AG08395 (cell line): ENCODE data around the gene ADAMTSL1.

Experiments
- DNase-seq: peaks from one replicate; pipeline ENCODE4 v3.0.0; 2012; ENCODE audit warnings: mixed read lengths, low spot score

Gene ADAMTSL1

DNA sequence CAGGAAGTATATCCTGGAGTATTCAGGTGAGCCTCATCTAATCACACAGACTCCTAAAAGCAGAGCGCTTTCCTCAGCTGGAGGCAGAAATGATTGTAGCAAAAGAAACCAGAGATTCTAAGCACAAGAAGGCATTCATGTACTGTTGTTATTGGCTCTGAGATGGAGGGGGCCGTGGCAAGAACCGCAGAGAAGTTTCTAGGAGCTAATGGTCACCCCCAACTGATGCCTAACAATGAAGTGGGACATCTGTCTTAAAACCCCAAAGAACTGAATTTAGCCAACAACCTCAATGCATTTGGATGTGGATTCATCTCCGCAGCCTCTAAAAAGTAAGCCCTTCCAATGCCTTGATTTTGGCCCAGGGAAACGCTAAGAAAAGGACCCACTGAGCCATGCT is 76.3 kb downstream of the ADAMTSL1 start:
- no peak for DNase-seq

DNA sequence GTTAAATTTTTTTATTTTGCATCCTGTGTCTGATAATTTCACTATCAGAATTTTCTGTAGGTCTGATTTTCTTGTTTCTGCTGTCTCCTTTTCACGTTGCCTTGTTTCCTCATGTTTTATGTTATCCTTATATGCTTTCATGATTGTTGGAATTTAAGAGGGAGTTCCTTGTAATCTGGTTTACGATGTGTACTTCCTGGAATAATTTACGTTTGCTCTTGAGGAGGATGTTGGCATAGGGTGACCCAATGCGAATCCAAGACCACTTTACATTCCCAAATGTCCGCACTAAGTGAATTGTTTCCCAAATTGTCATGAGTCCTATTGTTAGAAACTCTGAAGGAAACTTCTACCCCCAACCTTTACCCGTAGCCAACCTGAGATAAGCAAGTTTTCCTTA is 80.3 kb downstream of the ADAMTSL1 start:
- DNase-seq: no peak

DNA sequence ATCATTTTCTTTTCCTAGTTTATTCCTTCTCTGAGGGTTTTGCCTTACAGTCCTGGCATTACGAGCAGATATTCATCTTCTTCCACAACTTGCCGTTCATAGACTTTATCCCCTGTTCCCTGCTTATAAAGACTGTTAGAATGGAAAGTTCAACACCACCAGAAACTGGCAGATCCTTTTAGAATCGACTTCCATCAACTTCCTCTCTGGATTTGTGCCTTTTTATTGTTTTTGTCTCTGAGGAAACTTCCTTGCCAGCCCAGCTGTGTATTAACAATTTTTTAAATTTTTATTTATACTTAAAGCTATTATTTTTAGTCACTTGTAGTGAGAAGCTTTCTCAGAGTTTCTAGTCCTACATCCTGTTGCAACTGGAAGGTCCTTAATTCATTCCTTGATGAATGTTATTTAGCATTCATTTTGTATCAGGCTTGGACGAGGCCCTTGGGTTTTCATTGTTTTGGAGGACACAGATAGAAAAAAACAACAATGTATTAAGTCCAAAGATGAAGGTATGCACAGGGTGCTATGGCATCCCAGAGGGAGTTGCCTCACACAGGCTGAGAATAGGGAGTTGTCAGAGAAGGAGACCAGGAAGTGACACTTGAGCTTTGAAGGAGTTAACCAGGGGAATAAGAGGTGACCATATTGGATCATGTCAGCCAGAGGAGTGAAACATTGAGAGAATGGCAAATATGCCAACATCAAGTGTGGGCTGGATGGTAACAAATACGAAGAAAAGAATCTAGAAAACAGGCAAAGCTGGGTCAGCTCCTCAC is 81.3 kb downstream of the ADAMTSL1 start:
- DNase-seq: no peak

DNA sequence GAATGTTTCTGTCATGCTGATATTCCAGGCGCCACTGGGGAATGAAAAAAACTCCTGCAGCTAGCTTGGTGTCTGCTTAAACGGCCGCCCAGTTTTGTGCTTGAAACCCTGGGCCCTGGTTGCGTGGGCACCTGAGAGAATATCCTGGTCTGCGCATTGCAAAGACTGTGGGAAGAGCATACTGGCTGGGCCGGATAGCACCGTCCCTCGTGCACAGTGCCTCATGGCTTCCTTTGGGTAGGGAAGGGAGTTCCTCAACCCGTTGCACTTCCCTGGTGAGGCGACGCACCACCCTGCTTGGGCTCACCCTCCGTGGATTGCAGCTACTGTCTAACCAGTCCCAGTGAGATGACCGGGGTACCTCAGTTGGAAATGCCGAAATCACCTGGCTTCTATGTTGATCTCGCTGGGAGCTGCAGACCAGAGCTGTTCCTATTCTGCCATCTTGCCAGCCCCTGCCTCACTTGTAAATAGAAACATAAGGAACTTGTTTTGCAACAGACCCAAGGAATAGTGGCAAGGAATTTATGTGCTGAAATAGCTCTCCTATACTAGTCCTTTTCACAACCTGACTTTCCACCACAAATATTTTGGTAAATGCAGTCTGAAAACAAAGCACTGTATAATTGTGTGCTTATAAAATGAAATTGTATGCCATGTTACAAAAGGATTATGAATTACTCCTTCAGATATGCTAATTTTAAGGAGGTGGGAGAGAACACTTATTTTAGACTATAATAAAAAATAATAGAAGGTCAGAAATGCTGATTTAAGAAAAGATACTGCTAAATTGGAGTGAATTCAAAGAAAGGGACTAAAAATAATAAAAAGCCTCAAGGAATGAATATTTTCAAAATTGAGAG is 90.3 kb downstream of the ADAMTSL1 start:
- no peak for DNase-seq

DNA sequence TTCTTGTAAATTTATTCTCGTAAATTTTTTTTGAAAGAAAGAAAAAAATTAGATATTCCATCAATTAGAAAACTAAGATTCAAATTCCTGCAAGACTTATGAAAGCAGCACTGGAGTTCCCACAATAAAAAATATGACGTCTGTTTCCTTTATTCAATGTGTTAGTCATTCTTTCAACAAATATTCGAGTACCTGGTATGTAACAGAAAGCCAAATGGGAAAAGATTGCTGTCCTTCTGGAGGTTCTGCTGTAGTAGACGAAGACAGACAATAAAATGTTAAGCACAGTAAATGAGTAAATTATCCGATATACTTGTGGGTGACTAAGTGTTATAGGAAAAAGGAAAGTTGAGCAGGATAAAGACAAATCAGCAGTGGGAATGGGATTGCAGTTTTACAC is 92.2 kb downstream of the ADAMTSL1 start:
- DNase-seq: peak; percentile 53

DNA sequence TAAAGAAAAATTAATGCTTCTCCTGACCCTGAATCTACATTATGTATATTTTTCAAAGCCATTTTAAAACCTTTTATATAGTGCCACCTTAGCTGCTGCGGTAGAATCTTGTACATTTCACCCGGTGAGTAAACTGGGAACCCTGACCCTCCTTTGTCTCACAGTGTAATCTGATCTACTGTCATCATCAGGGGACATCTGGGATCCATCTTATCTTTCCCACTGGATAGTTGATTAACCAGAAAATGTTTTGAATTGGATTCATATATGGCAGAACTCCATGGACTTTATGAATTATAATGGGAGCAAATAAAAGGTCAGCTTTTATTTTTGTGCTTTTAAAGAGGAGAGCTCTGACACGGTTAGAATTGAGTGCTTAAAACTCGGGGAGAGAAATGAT is 95.0 kb downstream of the ADAMTSL1 start:
- no peak for DNase-seq

DNA sequence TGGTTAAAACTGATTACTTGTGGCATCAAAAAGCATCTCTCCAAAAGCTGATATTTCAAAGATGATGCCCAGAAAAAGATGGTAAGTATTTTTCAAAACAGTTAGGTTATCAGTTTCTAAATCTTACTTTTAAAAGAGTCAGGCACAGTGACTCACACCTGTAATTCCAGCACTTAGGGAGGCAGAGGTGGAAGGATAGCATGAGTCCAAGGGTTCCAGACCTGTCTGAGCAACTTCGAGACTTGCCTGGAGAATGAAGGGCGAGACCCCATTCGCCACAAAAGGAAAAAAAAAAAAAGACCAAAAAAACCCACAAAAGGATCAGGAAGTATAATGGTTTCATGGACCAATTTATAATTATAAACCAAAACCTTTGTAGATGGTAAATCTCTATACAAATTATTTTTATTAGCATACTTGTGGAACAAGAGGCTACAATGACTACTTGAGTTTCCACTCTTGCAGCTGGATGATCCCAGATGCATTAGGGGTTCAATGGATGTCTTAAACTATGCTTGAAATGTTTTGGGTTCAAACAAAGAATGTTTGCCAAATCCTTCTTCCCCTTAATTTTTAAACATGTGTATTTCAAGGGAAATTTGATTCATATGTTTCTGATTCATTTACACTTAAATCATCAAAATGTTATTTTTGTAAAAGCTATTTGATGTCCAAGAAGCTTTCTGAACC is 96.1 kb downstream of the ADAMTSL1 start:
- no peak for DNase-seq

DNA sequence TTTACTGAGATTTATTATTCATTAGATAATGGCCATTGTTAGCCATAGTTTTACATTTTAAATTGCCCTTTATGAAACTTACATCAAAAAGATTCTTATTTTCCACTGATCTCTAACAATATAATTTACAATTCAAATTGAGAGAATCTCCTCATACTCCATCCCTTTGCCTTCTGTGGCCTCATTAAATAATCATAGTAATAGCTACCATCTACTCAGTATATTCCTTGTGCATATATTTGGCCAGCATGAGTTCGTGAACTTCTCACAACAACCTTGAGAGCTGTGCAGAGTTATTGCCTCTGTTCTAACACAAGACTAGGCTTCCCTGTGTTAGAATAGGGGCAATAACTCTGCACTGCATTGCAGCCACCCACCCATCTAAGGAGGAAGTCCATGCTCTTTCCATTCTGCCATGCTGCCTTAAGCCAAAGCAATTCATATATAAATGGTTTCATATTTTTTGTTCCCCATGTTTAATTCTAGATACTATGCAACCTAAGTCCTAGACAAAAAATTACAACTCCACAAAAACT is 99.1 kb downstream of the ADAMTSL1 start:
- DNase-seq: no peak

DNA sequence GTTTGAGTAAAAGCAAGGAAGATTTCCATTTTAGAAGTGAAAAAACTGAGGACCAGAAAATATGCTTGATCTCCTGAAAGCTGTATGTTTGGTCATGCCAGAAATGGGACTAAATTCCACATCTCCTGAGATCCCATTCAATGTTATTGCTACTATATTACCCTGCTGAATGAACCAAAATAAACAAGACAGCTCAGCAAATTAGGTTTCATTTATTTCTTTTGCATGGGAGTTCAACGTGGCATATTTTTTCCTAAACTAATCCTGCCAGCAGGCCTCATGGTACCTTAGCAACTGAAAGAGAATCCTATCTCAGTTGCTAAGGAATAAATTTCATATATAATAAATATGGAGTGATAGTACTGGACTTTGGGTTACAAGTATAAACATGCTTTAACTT is 101.7 kb downstream of the ADAMTSL1 start:
- no peak for DNase-seq

DNA sequence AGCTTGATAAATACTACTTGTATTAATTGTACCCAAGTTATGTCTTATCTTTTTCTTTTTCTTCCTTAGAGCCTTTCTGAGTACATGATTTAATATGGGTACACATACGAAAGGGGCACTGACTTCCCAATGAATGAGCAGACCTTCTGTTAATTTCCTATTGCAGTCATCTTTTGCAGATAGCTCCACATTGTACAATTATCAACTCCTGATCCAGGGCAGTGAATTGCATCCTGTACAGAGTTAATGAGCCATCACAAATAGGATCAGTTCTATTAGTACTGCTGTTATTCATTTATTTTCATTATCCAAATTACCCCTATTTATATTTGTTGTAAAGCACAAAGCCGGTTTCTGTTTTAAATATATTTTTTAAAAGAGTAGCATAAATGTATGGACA is 105.6 kb downstream of the ADAMTSL1 start:
- DNase-seq: no peak

DNA sequence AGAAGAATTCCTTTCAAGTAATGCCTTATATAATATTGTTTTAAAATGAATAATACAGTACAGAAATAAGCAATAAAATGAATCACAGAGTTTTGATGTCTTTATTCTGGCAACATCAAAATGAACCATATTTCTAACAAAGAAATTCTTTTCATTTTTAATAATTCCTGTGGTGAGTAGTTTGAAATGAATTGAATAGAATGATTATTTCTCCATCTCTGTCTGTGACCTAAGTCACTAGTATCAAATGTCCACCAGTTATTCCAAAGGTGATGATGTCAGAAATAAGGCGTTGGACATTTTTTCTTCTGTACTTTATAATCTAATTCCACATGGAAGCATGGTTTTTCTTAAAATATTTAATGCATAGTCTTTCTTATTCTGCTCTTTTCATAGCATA is 106.2 kb downstream of the ADAMTSL1 start:
- no peak for DNase-seq

DNA sequence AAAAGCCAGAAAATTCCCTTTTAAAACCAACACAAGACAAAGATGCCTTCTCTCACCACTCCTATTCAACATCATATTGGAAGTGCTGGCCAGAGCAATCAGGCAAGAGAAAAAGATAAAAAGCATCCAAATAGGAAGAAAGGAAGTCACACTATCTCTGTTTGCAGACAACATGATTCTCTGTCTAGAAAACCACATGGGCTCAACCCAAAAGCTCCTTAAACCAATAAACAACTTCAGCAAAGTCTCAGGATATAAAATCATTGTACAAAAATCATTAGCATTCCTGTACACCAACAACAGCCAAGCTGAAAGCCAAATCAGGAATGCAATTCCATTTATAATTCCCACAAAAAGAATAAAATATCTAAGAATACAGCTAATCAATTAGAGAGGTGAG is 112.0 kb downstream of the ADAMTSL1 start:
- DNase-seq: no peak

DNA sequence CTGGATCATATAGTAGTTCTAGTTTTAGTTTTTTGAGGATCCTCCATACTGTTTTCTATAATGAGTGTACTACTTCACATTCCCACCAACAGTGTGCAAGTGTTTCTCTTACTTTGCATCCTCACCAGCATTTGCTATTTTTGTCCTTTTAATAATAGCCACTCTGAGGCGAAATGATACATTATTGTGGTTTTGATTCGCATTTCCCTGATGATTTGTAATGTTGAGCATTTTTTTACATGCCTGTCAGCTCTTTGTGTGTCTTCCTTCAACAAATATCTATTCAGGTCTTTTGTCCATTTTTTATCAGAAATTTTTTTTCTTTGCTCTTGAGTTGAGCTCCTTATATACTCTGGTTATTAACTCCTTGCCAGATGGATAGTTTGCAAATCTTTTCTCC is 114.0 kb downstream of the ADAMTSL1 start:
- no peak for DNase-seq

DNA sequence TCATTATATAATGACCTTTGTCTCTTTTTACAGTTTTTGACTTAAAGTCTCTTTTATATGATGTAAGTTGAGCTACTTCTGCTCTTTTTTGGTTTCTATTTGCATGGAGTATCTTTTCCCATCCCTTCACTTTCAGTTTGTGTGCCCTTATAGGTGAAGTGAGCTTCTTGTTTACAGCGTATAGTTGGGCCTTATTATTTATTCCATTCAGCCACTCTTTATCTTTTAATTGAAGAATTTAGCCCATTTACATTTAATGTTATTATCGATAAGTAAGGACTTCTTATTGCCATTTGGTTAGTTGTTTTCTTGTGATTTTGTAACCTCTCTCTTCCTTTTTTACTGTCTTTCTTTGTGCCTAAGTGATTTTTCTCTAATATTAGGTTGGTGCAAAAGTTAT is 117.3 kb downstream of the ADAMTSL1 start:
- DNase-seq: no peak

DNA sequence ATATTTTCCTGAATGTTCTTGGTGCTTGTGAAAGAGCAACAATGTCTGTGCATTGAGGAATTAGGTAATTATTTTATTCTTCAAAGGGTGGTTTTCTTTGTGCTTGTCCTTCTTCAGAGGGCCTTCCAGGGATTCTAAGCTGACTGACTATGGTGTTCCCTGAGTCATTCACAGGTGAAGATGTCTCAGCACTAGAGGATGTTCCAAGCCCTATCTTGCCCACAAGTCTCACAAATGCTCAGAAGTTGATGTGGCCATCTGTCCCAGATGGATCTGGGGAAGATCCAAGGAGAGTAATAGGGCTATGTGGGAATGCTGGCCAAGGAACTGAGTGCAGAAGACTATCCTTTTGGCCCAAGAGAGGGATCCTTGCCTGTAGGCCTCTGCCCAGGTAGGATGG is 120.9 kb downstream of the ADAMTSL1 start:
- DNase-seq: no peak

DNA sequence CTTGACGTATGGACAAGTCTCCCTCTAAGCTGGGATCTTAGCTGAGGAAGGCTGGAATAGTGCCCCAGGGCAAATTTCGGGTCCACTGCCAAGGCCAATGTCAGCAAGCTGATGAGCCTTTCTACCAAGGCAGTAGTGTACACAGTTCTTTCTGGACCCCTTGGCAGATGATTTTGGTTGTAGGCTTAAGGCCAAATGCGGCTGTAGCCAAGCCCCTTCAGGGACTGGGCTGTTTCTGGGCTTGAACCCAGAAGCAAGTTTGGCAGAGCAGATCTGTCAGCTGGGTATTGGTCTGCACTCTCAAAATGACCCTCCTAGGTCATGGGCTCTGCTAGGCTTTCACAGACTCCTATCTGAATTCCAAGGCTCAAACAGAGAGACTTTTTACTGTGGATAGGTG is 121.6 kb downstream of the ADAMTSL1 start:
- no peak for DNase-seq

DNA sequence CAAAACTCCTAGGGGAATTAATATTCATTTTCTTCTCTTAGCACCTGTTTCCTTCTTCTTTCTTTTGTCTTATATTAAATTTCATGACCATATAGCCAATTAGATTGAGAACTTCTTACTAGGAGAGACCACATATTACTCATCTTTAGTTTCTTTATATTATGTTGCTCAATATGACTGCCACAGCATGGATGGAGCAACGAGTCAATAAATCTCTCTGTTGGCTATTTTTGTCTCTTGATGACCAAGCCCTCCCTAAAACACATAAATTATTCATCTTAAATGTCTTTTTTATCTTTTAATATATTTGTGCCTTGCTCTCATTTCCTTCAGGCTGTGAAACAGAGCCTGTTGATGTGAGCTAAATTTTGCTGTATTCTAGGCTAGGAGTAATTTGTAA is 123.0 kb downstream of the ADAMTSL1 start:
- peak; percentile 35 for DNase-seq

DNA sequence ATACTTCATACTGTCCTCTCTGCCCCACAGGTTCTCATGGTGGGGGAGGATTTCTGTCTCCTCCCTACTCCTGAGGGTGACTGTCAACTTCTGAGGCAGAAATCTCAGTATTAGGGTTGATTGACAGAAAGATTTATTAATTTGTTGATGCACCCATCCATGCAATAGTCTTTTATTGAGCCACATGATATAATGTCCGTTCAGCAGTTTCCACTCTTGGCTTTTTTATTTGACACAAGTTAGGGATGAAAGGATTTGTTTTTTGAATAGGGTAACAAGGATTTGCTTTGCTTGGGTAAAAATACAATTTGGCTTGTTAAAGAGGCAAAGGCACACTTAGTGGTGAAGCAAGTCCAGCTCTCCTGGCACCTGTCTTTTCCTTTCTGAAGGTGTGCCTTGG is 125.0 kb downstream of the ADAMTSL1 start:
- no peak for DNase-seq

DNA sequence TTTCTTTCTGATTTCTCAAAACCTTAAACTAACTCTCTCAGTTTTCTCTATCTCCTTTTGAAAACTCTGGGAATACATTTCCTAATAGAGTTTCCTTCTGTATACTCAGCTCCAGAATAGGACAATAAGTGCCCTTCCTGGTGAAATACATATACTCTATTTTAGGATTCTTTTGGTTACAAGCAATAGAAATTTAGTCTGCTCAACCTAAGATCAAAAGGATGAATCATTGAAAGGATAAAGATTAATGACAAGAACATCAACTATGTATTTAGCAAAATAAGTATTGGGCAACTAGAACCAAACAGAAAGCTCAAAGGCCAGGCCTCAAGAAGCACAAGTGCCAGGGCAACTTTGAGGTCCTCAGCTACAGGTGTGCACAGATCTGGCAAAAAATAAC is 127.1 kb downstream of the ADAMTSL1 start:
- DNase-seq: no peak

DNA sequence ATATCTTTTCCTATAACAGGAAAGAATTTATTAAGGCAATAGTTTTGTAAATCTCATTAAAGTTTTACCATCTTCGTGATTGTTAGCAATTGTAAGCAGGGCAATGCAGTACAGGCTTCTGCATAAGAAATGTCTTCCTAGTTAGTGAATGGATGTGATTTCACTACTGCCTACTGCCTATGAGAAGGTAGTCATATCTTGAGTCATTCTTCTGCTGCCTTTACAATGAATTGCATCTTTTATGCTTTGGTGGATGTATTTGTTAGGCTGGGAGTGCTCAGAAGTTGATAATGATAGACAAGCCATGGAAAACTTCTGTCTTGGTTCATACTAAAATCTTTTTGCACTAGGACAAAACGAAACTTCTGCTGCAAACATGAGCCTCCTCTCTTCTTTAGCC is 128.0 kb downstream of the ADAMTSL1 start:
- DNase-seq: no peak

DNA sequence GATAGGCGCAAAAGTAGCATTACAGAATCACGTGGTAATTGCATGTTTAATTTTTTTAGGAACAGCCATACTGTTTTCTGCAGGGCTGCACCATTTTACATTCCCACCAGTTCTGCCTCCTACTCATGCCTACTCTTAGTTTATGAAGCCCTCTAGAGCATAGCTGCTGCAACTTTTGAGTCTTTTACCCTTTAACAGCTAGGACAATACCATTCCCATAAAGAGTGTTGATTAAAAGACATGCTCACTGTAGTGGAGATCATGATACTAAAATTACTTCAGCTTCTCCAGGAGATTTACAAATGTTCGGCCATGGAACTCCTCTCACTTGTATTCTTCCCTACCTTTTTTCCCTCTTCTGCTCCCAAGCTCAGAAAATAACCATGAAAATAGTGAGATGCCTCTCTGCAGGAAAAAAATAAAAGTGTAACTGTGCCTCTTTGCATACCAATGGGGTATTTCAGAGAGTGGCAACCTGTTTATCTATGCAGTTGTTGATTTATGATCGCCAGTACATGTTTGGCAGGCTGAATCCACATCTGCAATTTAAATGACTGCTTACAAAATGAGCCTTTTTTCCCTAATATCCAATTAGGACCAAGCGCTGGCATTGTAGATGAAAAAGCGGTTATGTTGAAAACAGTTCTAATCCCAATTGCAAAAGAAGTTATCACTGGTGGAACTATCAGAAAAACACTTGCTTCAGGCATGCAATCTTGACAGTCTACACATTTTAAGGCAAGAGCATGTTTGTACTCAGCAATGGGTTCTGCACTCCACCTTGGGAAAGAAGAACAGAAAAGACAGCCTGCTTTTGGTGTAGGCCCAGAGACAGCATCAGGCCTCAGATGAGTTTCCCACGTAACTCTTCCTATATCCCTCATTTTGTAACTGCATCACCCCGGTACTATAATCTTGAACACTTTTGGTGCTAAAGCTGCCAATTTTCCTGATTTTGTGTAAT is 131.1 kb downstream of the ADAMTSL1 start:
- DNase-seq: no peak
